ENCODE results near the gene ARHGAP15.

ARHGAP15 gene

GRCh38 chr2:143548032-143548431 is 418.8 kb downstream of the ARHGAP15 start:
- TF ChIP-seq ZNF274 (IDR thresholded peaks at IDR 0.05; ENCODE audit: low read depth, low read length) = no peak
- H3K4me3 ChIP-seq (ENCODE audit: low read length) = no peak overlapping the region

GRCh38 chr2:143550500-143550899 is 421.3 kb downstream of the ARHGAP15 start:
- no peak overlapping the region for H3K4me3 ChIP-seq (ENCODE audit: low read length)
- no peak for TF ChIP-seq ZNF274 (IDR thresholded peaks at IDR 0.05; ENCODE audit: low read depth, low read length)

GRCh38 chr2:143551971-143552650 is 422.9 kb downstream of the ARHGAP15 start:
- no peak overlapping the region for H3K4me3 ChIP-seq (ENCODE audit: low read length)
- no peak for TF ChIP-seq ZNF274 (IDR thresholded peaks at IDR 0.05; ENCODE audit: low read depth, low read length)

GRCh38 chr2:143553261-143553660 is 424.0 kb downstream of the ARHGAP15 start:
- TF ChIP-seq ZNF274 (IDR thresholded peaks at IDR 0.05; ENCODE audit: low read depth, low read length) = no peak
- H3K4me3 ChIP-seq (ENCODE audit: low read length) = no peak overlapping the region

- no peak for TF ChIP-seq ZNF274 (IDR thresholded peaks at IDR 0.05; ENCODE audit: low read depth, low read length)
- H3K4me3 ChIP-seq (ENCODE audit: low read length) = no peak overlapping the region
These were observed 429.4 kb downstream of the ARHGAP15 start for GRCh38 chr2:143558665-143559064.

- TF ChIP-seq ZNF274 (IDR thresholded peaks at IDR 0.05; ENCODE audit: low read depth, low read length) = no peak
- no peak overlapping the region for H3K4me3 ChIP-seq (ENCODE audit: low read length)
These were observed 429.9 kb downstream of the ARHGAP15 start for GRCh38 chr2:143559147-143559546.

- no peak overlapping the region for H3K4me3 ChIP-seq (ENCODE audit: low read length)
- TF ChIP-seq ZNF274 (IDR thresholded peaks at IDR 0.05; ENCODE audit: low read depth, low read length) = no peak
These were observed 431.5 kb downstream of the ARHGAP15 start for GRCh38 chr2:143560724-143561123.

GRCh38 chr2:143564419-143564818 is 435.2 kb downstream of the ARHGAP15 start:
- H3K4me3 ChIP-seq (ENCODE audit: low read length) = no peak overlapping the region
- no peak for TF ChIP-seq ZNF274 (IDR thresholded peaks at IDR 0.05; ENCODE audit: low read depth, low read length)

- no peak overlapping the region for H3K4me3 ChIP-seq (ENCODE audit: low read length)
- TF ChIP-seq ZNF274 (IDR thresholded peaks at IDR 0.05; ENCODE audit: low read depth, low read length) = no peak
These were observed 442.5 kb downstream of the ARHGAP15 start for GRCh38 chr2:143571747-143572146.

- no peak for TF ChIP-seq ZNF274 (IDR thresholded peaks at IDR 0.05; ENCODE audit: low read depth, low read length)
- no peak overlapping the region for H3K4me3 ChIP-seq (ENCODE audit: low read length)
These were observed 443.2 kb downstream of the ARHGAP15 start for GRCh38 chr2:143572421-143572820.

GRCh38 chr2:143574069-143574468 is 444.9 kb downstream of the ARHGAP15 start:
- TF ChIP-seq ZNF274 (IDR thresholded peaks at IDR 0.05; ENCODE audit: low read depth, low read length) = no peak
- H3K4me3 ChIP-seq (ENCODE audit: low read length) = no peak overlapping the region

- no peak overlapping the region for H3K4me3 ChIP-seq (ENCODE audit: low read length)
- no peak for TF ChIP-seq ZNF274 (IDR thresholded peaks at IDR 0.05; ENCODE audit: low read depth, low read length)
These were observed 446.1 kb downstream of the ARHGAP15 start for GRCh38 chr2:143575340-143575739.

GRCh38 chr2:143577489-143577888 is 448.3 kb downstream of the ARHGAP15 start:
- no peak for TF ChIP-seq ZNF274 (IDR thresholded peaks at IDR 0.05; ENCODE audit: low read depth, low read length)
- H3K4me3 ChIP-seq (ENCODE audit: low read length) = no peak overlapping the region

- no peak for TF ChIP-seq ZNF274 (IDR thresholded peaks at IDR 0.05; ENCODE audit: low read depth, low read length)
- no peak overlapping the region for H3K4me3 ChIP-seq (ENCODE audit: low read length)
These were observed 450.2 kb downstream of the ARHGAP15 start for GRCh38 chr2:143579456-143579855.

- no peak for TF ChIP-seq ZNF274 (IDR thresholded peaks at IDR 0.05; ENCODE audit: low read depth, low read length)
- H3K4me3 ChIP-seq (ENCODE audit: low read length) = no peak overlapping the region
These were observed 451.9 kb downstream of the ARHGAP15 start for GRCh38 chr2:143581134-143581533.

Measured in GM08714 (cell line).